NCI-H187 treated with DMSO at 0.1 percent for 48 hours (cell line): ENCODE measurements around the gene NUP160.
"Not testable (repeated sequence)": the region's sequence is repeated elsewhere in the genome, so short reads cannot be mapped to it uniquely, and the experiment has no call there.

Source experiments
- DNase-seq: peaks from one replicate; lab custom pipeline; 2025; lab: John Stamatoyannopoulos, UW

Gene NUP160

DNA sequence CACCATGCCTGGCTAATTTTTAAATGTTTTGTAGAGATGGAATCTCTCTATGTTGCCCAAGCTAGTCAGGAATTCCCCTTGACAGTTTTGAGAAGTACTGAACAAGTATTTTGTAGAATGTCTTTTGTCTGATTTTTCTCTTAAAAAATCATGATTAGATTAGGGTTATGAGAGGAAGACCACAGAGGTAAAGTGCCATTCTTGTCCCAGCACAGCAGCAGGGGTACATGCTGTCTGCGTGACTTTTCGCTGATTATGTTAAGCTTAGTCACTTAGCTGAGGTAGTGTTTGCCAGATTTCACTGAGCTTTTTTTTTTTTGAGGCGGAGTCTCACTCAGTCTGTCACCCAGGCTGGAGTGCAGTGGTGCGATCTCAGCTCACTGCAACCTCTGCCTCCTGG, 13.6 kb upstream of the NUP160 start:
- DNase-seq, result no peak

- DNase-seq, result no peak
Observed at GRCh38 chr11:47860536-47860935, 12.4 kb upstream of the NUP160 start.

GRCh38 chr11:47857892-47858543, 9.9 kb upstream of the NUP160 start:
- no peak for DNase-seq

DNA sequence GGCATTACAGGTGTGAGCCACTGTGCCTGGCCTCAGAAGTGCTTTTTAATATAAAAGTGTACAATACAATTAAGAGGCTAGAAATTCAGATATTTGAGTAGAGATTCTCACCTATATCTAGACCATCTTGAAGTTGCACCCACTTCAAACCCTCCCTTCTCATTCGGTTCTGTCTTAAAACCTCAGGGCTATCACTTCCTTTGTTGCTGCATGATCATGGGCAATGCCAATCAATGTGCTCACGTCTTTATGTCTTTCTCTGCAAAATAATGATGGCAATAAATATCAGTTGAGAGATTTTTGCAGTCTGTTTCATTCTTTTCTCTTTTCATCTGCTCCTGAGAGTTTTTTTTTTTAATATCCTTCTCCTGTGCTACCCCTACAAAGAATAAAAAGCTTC, 9.3 kb upstream of the NUP160 start:
- no peak for DNase-seq

- DNase-seq, result no peak
Observed at GRCh38 chr11:47856186-47856585, 8.0 kb upstream of the NUP160 start.

- no peak for DNase-seq
Observed at GRCh38 chr11:47854667-47855066, 6.5 kb upstream of the NUP160 start.

GRCh38 chr11:47852053-47852452, 3.9 kb upstream of the NUP160 start:
- DNase-seq, result no peak

GRCh38 chr11:47850337-47850736, 2.2 kb upstream of the NUP160 start:
- no peak for DNase-seq

DNA sequence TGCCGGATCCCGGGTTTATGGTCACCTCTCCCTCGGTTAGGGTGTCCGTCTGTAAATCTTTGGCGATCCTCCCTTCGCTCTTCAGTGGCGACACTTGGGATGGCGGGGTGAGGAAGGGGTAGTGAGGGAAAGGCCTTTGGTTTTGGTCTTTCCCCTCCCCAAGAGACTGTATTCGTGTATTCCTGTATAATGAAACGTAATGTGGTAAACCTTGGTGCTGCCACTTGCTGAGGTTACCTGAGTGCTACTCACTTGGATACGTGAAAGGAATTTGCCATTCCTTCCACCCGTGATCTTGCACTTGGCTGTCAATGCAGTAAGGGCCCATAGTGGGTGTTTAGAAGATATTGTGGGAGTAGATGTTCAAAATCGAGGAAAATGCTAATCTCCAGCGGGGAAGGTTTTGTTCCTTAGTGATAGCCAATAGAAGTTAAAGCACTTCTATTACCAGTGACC, 578 bp upstream of the NUP160 start:
- no peak for DNase-seq

- DNase-seq, result no peak
Observed at GRCh38 chr11:47847537-47847891, 636 bp downstream of the NUP160 start.

GRCh38 chr11:47846998-47847397, 1.2 kb downstream of the NUP160 start:
- no peak for DNase-seq

DNA sequence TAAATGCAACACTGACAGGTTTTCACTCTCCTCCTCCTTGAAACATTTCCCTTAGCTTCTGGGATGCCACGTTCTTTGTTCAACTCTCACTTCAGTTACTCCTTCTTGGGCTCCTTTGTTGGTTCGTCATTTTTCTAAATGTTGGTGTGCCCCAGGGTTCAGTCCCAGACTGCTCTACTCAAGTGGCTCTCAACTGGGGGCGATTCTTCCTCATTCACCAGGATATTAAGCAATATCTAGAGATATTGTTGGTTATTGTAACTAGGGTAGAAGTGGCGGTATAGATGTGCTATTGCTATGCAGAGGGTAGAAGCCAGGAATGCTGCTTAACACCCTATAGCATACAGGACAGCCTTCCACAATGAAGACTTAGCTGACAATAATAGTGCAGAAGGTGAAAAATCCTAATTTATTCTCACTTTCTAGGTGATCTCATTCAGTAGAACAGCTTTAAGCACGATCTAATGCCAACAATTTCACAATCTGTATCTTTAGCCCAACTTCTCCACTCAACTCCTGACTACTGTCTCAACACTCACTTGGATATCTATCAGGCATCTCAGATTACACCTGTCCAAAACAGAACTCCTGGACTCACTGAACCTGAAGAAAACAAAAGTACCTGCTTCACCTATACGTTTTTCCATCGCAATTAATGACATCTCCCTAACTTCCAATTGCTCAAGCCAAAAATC, 4.6 kb downstream of the NUP160 start:
- DNase-seq, result no peak

DNA sequence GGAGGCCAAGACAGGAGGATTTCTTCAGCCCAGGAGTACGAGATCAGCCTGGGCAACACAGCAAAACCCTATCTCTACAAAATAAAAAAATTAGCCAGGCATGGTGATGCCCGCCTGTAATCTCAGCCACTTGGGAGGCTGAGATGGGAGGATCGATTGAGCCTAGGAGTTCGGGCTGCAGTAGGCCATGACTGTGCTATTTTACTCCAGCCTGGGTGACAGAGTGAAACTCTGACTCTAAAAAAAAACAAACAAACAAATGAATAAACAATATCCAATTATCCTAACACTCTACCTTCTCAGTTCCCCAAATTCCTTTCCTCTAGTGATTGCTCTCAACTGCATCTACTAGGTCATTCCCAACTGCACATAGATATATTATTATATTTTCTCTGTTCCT, 5.4 kb downstream of the NUP160 start:
- DNase-seq, result no peak

DNA sequence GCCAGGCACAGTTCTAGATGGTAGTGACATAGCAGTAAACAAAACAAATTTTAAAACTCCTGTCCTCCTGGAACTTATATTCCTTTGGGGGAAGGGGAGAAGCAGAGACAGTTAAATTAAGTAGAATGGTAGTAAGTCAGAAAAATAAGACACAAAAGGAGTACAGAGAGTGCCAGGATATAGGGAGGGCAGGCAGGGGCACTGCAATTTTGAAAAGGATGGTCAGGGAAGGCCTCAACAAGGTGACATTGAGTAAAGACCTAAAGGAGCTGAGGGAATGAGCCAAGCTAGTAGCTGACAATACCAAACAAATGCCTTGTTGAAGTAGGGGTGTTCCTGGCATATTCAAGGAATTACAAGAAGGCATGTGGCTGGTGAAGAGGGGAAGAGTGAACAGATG, 10.2 kb downstream of the NUP160 start:
- DNase-seq, result no peak

DNA sequence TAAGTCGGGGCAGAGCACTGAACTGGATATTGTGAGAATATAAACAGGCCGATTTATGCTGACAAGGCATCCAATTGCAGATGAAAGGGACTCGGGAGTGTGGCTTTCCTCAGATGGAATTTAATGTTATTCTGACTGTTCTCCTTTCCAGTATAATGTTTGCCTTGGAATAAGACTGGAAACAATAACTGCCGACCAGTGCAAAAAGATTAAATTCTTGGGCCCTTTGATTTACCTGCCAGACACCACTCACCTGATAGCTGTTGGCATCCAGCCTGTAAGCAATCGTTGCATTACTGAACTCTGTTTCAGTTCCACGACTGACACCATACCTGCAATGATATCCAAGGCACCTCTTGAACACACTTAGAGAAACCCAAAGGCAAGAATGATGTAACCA, 10.9 kb downstream of the NUP160 start:
- no peak for DNase-seq

DNA sequence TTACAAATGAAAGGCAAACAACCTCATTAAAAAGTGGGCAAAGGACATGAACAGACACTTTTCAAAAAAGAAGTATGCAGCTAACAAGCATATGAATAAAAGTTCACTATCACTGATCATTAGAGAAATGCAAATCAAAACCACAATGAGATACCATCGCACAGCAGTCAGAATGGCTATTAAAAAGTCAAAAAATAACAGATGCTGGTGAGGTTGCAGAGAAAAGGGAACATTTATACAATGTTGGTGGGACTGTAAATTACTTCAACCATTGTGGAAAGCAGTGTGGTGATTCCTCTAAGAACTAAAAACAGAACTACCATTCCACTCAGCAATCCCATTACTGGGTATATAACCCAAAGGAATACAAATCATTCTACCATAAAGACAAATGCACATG, 18.1 kb downstream of the NUP160 start:
- not testable (repeated sequence) for DNase-seq

DNA sequence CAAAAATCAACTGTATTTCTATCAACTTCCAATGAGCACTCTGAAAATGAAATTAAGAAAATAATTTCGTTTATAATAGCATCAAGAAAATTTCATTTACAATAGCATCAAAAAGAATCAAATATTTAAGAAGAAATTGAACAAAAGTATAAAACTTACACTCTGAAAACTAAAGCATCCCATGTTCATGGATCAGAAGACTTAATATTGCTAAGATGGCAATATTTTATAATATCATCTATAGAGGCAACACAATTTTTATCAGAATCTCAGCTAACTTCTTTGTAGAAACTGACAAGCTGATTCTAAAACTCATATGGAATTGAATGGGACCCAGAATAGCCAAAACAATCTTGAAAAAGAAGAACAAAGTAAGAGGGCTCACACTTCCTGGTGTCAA, 19.9 kb downstream of the NUP160 start:
- no peak for DNase-seq

DNA sequence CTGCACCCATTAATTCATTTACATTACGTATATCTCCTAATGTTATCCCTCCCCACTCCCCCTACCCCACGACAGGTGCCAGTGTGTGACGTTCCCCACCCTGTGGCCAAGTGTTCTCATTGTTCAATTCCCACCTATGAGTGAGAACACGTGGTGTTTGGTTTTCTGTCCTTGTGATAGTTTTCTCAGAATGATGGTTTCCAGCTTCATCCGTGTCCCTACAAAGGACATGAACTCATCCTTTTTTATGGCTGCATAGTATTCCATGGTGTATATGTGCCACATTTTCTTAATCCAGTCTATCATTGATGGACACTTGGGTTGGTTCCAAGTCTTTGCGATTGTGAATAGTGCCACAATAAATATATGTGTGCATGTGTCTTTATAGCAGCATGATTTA, 25.5 kb downstream of the NUP160 start:
- not testable (repeated sequence) for DNase-seq

GRCh38 chr11:47819743-47820142, 28.4 kb downstream of the NUP160 start:
- DNase-seq, result no peak

DNA sequence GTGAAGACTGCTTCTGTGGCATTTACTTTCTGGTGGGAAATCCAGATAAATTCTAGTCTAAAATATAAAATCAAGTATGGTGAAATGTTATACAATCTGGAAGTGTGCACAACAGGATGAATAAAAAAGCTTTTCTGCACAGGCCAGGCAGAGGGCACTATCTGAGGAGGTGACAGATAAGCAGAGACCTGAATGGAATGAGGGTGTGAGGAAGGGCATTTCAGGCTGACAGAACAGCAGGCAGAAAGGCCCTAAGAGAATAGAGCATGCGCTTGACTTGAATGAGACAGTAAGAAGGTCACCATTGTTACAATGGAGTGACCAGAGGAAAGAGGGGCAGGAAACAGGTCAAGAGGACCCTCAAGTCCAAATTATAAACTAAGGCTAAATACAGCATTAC, 47.4 kb downstream of the NUP160 start:
- DNase-seq, result no peak

DNA sequence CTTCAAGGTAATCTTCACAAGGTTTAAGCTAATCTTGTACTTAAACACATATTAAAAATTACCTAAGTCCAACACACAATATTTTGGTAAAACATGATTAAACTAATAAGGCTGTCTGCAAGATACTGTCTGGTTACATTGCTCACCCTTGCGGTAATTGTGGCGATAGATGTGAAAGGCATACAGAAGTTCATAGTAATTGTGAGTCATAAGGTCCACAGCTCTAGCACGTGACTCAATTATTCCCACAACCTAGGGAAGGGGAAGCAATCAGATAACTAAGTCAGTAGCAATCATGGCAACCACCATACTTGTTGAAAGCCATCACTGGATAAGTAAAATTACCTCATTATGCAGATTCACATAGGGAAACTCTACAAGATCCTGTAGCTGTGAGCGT, 50.5 kb downstream of the NUP160 start:
- DNase-seq, result no peak

GRCh38 chr11:47791774-47792430, 56.2 kb downstream of the NUP160 start:
- no peak for DNase-seq

GRCh38 chr11:47790017-47790416, 58.1 kb downstream of the NUP160 start:
- DNase-seq, result not testable (repeated sequence)
